SK-N-SH (cell line): ENCODE results near the gene PLD6. TPM values are rescaled to one million over a fixed set of nuclear protein-coding genes. Genes with fewer than 3 reads are reported as not detected.

Experiments used
- CTCF ChIA-PET: fragments of 300-600, 350-600 bp; formaldehyde crosslinking; extraction: SDS; loops from one replicate; lab custom pipeline; 2021; lab: Yijun Ruan, JAX
- POLR2A ChIA-PET: fragments of 350-600 bp; sonication (Branson Sonifier 250); formaldehyde crosslinking; extraction: SDS; loops from one replicate; lab custom pipeline; 2020; ENCODE audit warnings: antibody characterized with exemption, inconsistent platforms; lab: Yijun Ruan, JAX
- DNase-seq: peaks from one replicate; pipeline ENCODE4 v3.0.0; 2012
- H2AFZ ChIP-seq: fragments of 200-600 bp; sonication (generic); 2 replicates; pipeline ENCODE4 v1.8.1; 2016; ENCODE audit warnings: antibody characterized with exemption, mild to moderate bottlenecking, low read depth
- H3F3A ChIP-seq: fragments of 200-600 bp; sonication (generic); replicated peaks from 2 replicates; pipeline ENCODE3; 2016; ENCODE audit warnings: antibody characterized with exemption, mild to moderate bottlenecking; ENCODE audit not compliant: insufficient read depth
- H3K27ac ChIP-seq, 2 experiments: fragments of 200-500 bp in 1 of 2; fragments of 200-600 bp in 1 of 2; sonication (Bioruptor generic) in 1 of 2; sonication (generic), shearing (Covaris generic) in 1 of 2; 2 replicates each; pipeline versions ENCODE4 v1.5.1 to v1.6.1; 2014 to 2016; ENCODE audit warnings: low read depth in 2 of 2, inconsistent platforms in 1 of 2, low read length in 1 of 2, mild to moderate bottlenecking in 1 of 2, mixed read lengths in 1 of 2
- H3K27me3 ChIP-seq: fragments of 200-600 bp; sonication (generic), shearing (Covaris generic); 2 replicates; pipeline ENCODE4 v1.6.1; 2016; ENCODE audit warnings: mixed run types; ENCODE audit not compliant: insufficient read depth
- H3K36me3 ChIP-seq, 2 experiments: fragments of 200-500 bp in 1 of 2; fragments of 200-600 bp in 1 of 2; sonication (Bioruptor generic) in 1 of 2; sonication (generic) in 1 of 2; replicated peaks in 1 of 2; 2 replicates each; pipeline versions ENCODE3 to v1.5.1; 2014 to 2016; ENCODE audit warnings: low read length in 1 of 2, mild to moderate bottlenecking in 1 of 2; ENCODE audit not compliant: insufficient read depth in 2 of 2, control insufficient read depth in 1 of 2
- H3K4me1 ChIP-seq, 2 experiments: fragments of 200-500 bp in 1 of 2; fragments of 200-600 bp in 1 of 2; sonication (Bioruptor generic) in 1 of 2; sonication (generic), shearing (Covaris generic) in 1 of 2; 2 replicates each; pipeline versions ENCODE4 v1.5.1 to v1.6.1; 2014 to 2016; ENCODE audit warnings: low read depth in 1 of 2, low read length in 1 of 2, mixed run types in 1 of 2; ENCODE audit not compliant: insufficient read depth in 2 of 2, control insufficient read depth in 1 of 2
- H3K4me2 ChIP-seq: fragments of 200-600 bp; sonication (generic), shearing (Covaris generic); 2 replicates; pipeline ENCODE4 v1.6.1; 2017; ENCODE audit warnings: mixed run types
- H3K4me3 ChIP-seq, 2 experiments: fragments of 200-500 bp in 1 of 2; fragments of 200-600 bp in 1 of 2; sonication (Bioruptor generic) in 1 of 2; sonication (generic), shearing (Covaris generic) in 1 of 2; 2 replicates each; pipeline versions ENCODE4 v1.5.1 to v1.8.1; 2014 to 2016; ENCODE audit warnings: low read depth in 2 of 2, inconsistent platforms in 1 of 2, low read length in 1 of 2, mild to moderate bottlenecking in 1 of 2, mixed read lengths in 1 of 2, moderate library complexity in 1 of 2
- H3K79me2 ChIP-seq: fragments of 200-600 bp; sonication (generic); 2 replicates; pipeline ENCODE4 v1.8.1; 2017; ENCODE audit warnings: mild to moderate bottlenecking; ENCODE audit not compliant: insufficient read depth
- H3K9ac ChIP-seq: fragments of 200-600 bp; sonication (generic); 2 replicates; pipeline ENCODE4 v1.6.1; 2017; ENCODE audit warnings: mixed run types
- H3K9me2 ChIP-seq: fragments of 200-600 bp; sonication (generic); 2 replicates; pipeline ENCODE4 v1.6.1; 2017; ENCODE audit warnings: mixed run types
- H3K9me3 ChIP-seq: fragments of 200-600 bp; sonication (generic); 2 replicates; pipeline ENCODE4 v1.6.1; 2017; ENCODE audit warnings: mixed run types, mild to moderate bottlenecking, moderate library complexity
- H4K20me1 ChIP-seq: fragments of 200-600 bp; sonication (generic); 2 replicates; pipeline ENCODE4 v1.6.1; 2017; ENCODE audit warnings: mild to moderate bottlenecking, mixed run types; ENCODE audit not compliant: insufficient read depth
- CHD2 ChIP-seq: fragments of 150-350 bp; IDR thresholded peaks from 2 replicates; pipeline ENCODE4 v1.6.1; 2018; ENCODE audit warnings: low read length; ENCODE audit not compliant: partially characterized antibody
- EP300 ChIP-seq, 2 experiments: IDR thresholded peaks; 2 replicates each; pipeline versions ENCODE4 v1.4.0 to v1.6.1; 2012; ENCODE audit warnings: borderline replicate concordance in 1 of 2, low read depth in 1 of 2, low read length in 1 of 2
- EZH2phosphoT487 ChIP-seq: fragments of 200-600 bp; sonication (generic); IDR thresholded peaks from 2 replicates; pipeline ENCODE4 v1.6.1; 2017; ENCODE audit warnings: low read depth, mixed run types, mild to moderate bottlenecking, antibody characterized with exemption, moderate library complexity, borderline replicate concordance
- FOXJ3 ChIP-seq: sonication (generic); formaldehyde crosslinking; IDR thresholded peaks from 2 replicates; pipeline ENCODE4 v1.5.1; 2020; ENCODE audit warnings: mild to moderate bottlenecking, missing genetic modification reagents
- FOXM1 ChIP-seq: IDR thresholded peaks from 2 replicates; pipeline ENCODE4 v1.4.0; 2012; ENCODE audit warnings: low read depth, mild to moderate bottlenecking
- GATA2 ChIP-seq: sonication (generic); formaldehyde crosslinking; IDR thresholded peaks from 2 replicates; pipeline ENCODE4 v1.5.0; 2020; ENCODE audit warnings: mild to moderate bottlenecking, missing genetic modification reagents
- MEF2A ChIP-seq: IDR thresholded peaks from 2 replicates; pipeline ENCODE4 v1.4.0; 2012; ENCODE audit warnings: low read depth, borderline replicate concordance
- NRF1 ChIP-seq: IDR thresholded peaks from 2 replicates; pipeline ENCODE4 v1.6.1; 2012; ENCODE audit warnings: low read depth, mild to moderate bottlenecking, low read length
- RAD21 ChIP-seq: IDR thresholded peaks from 2 replicates; pipeline ENCODE4 v1.6.1; 2012; ENCODE audit warnings: mild to moderate bottlenecking, low read length
- RXRA ChIP-seq: IDR thresholded peaks from 2 replicates; pipeline ENCODE4 v1.4.0; 2012; ENCODE audit warnings: low read depth, mild to moderate bottlenecking, borderline replicate concordance
- SIN3A ChIP-seq: IDR thresholded peaks from 2 replicates; pipeline ENCODE4 v1.6.1; 2012; ENCODE audit warnings: low read depth, mild to moderate bottlenecking, low read length, moderate library complexity, borderline replicate concordance
- WGBS: methylation state at CpG from one replicate; pipeline ENCODE4 v1.1.6; 2017; ENCODE audit warnings: low lambda C conversion rate; 5-methylcytosine and 5-hydroxymethylcytosine counted together
- polyA plus RNA-seq, 3 experiments: library from polyadenylated mRNA; depleted of rRNA; stranded (reverse); fragments of >200 nt; gene quantifications; 2 replicates each; pipeline ENCODE4 v1.2.3, GENCODE V29; 2012
- TF ChIP-seq, protein P1 (sequence below): fragments of 200-600 bp; sonication (generic); IDR thresholded peaks from 2 replicates; pipeline ENCODE4 v1.6.1; 2017; ENCODE audit warnings: antibody characterized with exemption, mild to moderate bottlenecking, moderate library complexity
- TF ChIP-seq, protein P2 (sequence below): IDR thresholded peaks from 2 replicates; pipeline ENCODE4 v1.6.1; 2012; ENCODE audit warnings: mild to moderate bottlenecking, low read depth, low read length, moderate library complexity
- TF ChIP-seq, protein P3 (sequence below): fragments of 150-350 bp; IDR thresholded peaks from 2 replicates; pipeline ENCODE4 v1.6.1; 2017; ENCODE audit warnings: antibody characterized with exemption, low read length, low read depth, borderline replicate concordance
- TF ChIP-seq, protein P4 (sequence below): IDR thresholded peaks from 2 replicates; pipeline ENCODE4; 2012
- TF ChIP-seq, protein P5 (sequence below): IDR thresholded peaks from 2 replicates; pipeline ENCODE4 v1.4.0; 2012; ENCODE audit warnings: low read depth
- TF ChIP-seq, protein P6 (sequence below): IDR thresholded peaks from 2 replicates; pipeline ENCODE4 v1.4.0; 2012; ENCODE audit warnings: low read depth, borderline replicate concordance

Gene PLD6
- polyA plus RNA-seq, 1 of the 3 experiments (the other 2 are of a cell fraction): 3.7 TPM

DNA sequence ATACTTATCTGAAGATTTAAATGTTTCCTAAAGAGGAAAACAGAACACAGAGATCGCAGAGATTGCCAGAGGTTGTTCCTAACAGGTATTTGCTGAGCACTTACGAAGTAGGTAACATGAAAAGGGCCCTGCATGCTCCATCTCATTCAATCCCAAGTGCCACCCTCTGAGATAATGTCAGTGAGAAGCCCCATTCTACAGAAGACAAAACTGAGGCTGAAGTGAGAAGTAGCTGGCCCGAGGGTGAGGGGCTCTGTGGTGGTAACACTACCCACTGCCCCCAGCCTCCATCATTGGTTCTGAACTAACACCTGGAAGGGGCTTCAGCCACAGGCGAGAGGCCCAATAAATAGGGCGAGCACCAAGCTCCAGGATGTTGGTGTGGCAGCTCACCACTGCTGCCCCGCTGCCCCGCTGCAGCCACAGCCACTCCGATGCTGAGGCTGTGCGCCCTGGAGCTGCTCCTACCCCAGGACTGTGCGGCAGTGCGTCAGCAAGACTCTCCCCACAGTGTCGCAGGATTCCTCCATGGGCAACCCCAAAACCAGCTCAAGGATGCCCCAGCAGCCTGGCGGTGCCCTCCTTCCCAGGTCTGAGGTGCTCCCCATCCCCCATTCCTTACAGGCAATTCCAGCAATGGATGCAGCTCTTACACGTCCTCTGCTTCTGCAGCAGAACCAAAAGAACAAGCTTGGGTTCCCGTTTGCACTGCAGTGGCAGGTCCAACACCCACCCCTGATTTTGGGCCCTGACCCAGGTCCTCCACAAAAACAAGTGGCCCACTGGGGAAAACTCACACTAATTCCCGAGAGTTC, 20.5 kb upstream of the PLD6 start:
- H3K4me3 ChIP-seq: no peak overlapping the region
- CTCF ChIA-PET: interaction anchor here (0.8 kb wide), 1 partner anchor 9 kb away, joined by 4 read pairs; no protein-coding TSS in a partner anchor

More for the DNA sequence above, 20.5 kb upstream of the PLD6 start:
- H2AFZ ChIP-seq: no peak overlapping the region
- POLR2A ChIA-PET: no interaction called here
- no peaks in the 10 kb centered on the region for H4K20me1 ChIP-seq
- no peak overlapping the region for H3K9ac ChIP-seq
- no peak overlapping the region for H3K4me2 ChIP-seq
- no peaks in the 10 kb centered on the region for H3K9me2 ChIP-seq
- no peaks in the 10 kb centered on the region for H3K4me1 ChIP-seq
- H3K9me3 ChIP-seq: no peaks in the 10 kb centered on the region
- H3K27me3 ChIP-seq: no peaks in the 10 kb centered on the region
- no peak for DNase-seq
- no peaks in the 10 kb centered on the region; the same call in 1 of the 2 replicates for H3K79me2 ChIP-seq
- no peak overlapping the region for H3K27ac ChIP-seq
- WGBS: 97% methylated on average over 7 of the region's 16 CpGs
- H3F3A ChIP-seq: no peaks in the 10 kb centered on the region
- H3K36me3 ChIP-seq: peaks cover 38 to 58% of the 10 kb centered on the region in 2 experiments
- TF ChIP-seq NRF1 (no peak), SIN3A (no peak), GATA2 (no peak), CHD2 (no peak), RXRA (no peak), EZH2phosphoT487 (no peak), FOXM1 (no peak), FOXJ3 (CRISPR knock-in tag) (no peak), RAD21 (no peak), EP300 (IDR thresholded peaks at IDR 0.05; ENCODE audit: borderline replicate concordance in 1 of 2, low read depth in 1 of 2, low read length in 1 of 2) (no peak), MEF2A (no peak)
- TF ChIP-seq, protein P1, sequence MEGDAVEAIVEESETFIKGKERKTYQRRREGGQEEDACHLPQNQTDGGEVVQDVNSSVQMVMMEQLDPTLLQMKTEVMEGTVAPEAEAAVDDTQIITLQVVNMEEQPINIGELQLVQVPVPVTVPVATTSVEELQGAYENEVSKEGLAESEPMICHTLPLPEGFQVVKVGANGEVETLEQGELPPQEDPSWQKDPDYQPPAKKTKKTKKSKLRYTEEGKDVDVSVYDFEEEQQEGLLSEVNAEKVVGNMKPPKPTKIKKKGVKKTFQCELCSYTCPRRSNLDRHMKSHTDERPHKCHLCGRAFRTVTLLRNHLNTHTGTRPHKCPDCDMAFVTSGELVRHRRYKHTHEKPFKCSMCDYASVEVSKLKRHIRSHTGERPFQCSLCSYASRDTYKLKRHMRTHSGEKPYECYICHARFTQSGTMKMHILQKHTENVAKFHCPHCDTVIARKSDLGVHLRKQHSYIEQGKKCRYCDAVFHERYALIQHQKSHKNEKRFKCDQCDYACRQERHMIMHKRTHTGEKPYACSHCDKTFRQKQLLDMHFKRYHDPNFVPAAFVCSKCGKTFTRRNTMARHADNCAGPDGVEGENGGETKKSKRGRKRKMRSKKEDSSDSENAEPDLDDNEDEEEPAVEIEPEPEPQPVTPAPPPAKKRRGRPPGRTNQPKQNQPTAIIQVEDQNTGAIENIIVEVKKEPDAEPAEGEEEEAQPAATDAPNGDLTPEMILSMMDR: no peak
- TF ChIP-seq, protein P2, sequence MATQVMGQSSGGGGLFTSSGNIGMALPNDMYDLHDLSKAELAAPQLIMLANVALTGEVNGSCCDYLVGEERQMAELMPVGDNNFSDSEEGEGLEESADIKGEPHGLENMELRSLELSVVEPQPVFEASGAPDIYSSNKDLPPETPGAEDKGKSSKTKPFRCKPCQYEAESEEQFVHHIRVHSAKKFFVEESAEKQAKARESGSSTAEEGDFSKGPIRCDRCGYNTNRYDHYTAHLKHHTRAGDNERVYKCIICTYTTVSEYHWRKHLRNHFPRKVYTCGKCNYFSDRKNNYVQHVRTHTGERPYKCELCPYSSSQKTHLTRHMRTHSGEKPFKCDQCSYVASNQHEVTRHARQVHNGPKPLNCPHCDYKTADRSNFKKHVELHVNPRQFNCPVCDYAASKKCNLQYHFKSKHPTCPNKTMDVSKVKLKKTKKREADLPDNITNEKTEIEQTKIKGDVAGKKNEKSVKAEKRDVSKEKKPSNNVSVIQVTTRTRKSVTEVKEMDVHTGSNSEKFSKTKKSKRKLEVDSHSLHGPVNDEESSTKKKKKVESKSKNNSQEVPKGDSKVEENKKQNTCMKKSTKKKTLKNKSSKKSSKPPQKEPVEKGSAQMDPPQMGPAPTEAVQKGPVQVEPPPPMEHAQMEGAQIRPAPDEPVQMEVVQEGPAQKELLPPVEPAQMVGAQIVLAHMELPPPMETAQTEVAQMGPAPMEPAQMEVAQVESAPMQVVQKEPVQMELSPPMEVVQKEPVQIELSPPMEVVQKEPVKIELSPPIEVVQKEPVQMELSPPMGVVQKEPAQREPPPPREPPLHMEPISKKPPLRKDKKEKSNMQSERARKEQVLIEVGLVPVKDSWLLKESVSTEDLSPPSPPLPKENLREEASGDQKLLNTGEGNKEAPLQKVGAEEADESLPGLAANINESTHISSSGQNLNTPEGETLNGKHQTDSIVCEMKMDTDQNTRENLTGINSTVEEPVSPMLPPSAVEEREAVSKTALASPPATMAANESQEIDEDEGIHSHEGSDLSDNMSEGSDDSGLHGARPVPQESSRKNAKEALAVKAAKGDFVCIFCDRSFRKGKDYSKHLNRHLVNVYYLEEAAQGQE: no peak
- TF ChIP-seq, protein P3, sequence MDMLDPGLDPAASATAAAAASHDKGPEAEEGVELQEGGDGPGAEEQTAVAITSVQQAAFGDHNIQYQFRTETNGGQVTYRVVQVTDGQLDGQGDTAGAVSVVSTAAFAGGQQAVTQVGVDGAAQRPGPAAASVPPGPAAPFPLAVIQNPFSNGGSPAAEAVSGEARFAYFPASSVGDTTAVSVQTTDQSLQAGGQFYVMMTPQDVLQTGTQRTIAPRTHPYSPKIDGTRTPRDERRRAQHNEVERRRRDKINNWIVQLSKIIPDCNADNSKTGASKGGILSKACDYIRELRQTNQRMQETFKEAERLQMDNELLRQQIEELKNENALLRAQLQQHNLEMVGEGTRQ: no peak
- TF ChIP-seq, protein P4, sequence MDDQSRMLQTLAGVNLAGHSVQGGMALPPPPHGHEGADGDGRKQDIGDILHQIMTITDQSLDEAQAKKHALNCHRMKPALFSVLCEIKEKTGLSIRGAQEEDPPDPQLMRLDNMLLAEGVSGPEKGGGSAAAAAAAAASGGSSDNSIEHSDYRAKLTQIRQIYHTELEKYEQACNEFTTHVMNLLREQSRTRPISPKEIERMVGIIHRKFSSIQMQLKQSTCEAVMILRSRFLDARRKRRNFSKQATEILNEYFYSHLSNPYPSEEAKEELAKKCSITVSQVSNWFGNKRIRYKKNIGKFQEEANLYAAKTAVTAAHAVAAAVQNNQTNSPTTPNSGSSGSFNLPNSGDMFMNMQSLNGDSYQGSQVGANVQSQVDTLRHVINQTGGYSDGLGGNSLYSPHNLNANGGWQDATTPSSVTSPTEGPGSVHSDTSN: no peak
- TF ChIP-seq, protein P5, sequence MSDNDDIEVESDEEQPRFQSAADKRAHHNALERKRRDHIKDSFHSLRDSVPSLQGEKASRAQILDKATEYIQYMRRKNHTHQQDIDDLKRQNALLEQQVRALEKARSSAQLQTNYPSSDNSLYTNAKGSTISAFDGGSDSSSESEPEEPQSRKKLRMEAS: no peak
- TF ChIP-seq, protein P6, sequence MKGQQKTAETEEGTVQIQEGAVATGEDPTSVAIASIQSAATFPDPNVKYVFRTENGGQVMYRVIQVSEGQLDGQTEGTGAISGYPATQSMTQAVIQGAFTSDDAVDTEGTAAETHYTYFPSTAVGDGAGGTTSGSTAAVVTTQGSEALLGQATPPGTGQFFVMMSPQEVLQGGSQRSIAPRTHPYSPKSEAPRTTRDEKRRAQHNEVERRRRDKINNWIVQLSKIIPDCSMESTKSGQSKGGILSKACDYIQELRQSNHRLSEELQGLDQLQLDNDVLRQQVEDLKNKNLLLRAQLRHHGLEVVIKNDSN: no peak
